ENCODE data around the gene MGAT5.

Gene MGAT5

GRCh38 chr2:134253804-134254203 is at the start of gene MGAT5:
TSS of gene MGAT5 (plus strand) at chr2:134254072. CDS start at chr2:134254404, 332 bp downstream.
- Mint-ChIP-seq H3K9me3 (no peaks in the 10 kb centered on the region), H3K27me3 (no peaks in the 10 kb centered on the region), H3K27ac (ENCODE audit: low read depth) (no peak within 1 kb of the TSS), H3K36me3 (ENCODE audit: insufficient read depth) (peaks cover 12% of the 10 kb centered on the region), H3K4me3 (no peak within 1 kb of the TSS), H3K4me1 (peaks cover 72% of the 10 kb centered on the region)
- ATAC-seq (replicated peaks; ENCODE audit: extremely low read depth, poor library complexity, severe bottlenecking) (no peak), DNase-seq (ENCODE audit: low spot score in 2 of 2) (no peak)

- Mint-ChIP-seq H3K27me3 (no peaks in the 10 kb centered on the region), H3K4me1 (peaks cover 27% of the 10 kb centered on the region), H3K27ac (ENCODE audit: low read depth) (no peak overlapping the region), H3K9me3 (no peaks in the 10 kb centered on the region), H3K36me3 (ENCODE audit: insufficient read depth) (no peaks in the 10 kb centered on the region), H3K4me3 (no peak overlapping the region)
- ATAC-seq (replicated peaks; ENCODE audit: extremely low read depth, poor library complexity, severe bottlenecking) (no peak), DNase-seq (ENCODE audit: low spot score in 2 of 2) (no peak)
Measured at GRCh38 chr2:134205087-134205486, 48.8 kb upstream of the MGAT5 start.

GRCh38 chr2:134206031-134206430 is 47.8 kb upstream of the MGAT5 start:
- no peak overlapping the region for H3K27ac Mint-ChIP-seq (ENCODE audit: low read depth)
- no peaks in the 10 kb centered on the region for H3K36me3 Mint-ChIP-seq (ENCODE audit: insufficient read depth)
- H3K27me3 Mint-ChIP-seq, result no peaks in the 10 kb centered on the region
- H3K4me1 Mint-ChIP-seq, result peaks cover 18% of the 10 kb centered on the region
- no peak for DNase-seq (ENCODE audit: low spot score in 2 of 2)
- H3K4me3 Mint-ChIP-seq, result no peak overlapping the region
- H3K9me3 Mint-ChIP-seq, result no peaks in the 10 kb centered on the region
- ATAC-seq (replicated peaks; ENCODE audit: extremely low read depth, poor library complexity, severe bottlenecking), result no peak

GRCh38 chr2:134206573-134206972 is 47.3 kb upstream of the MGAT5 start:
- H3K4me1 Mint-ChIP-seq, result peaks cover 18% of the 10 kb centered on the region
- ATAC-seq (replicated peaks; ENCODE audit: extremely low read depth, poor library complexity, severe bottlenecking) (no peak), DNase-seq (ENCODE audit: low spot score in 2 of 2) (no peak)
- no peaks in the 10 kb centered on the region for H3K9me3 Mint-ChIP-seq
- no peaks in the 10 kb centered on the region for H3K36me3 Mint-ChIP-seq (ENCODE audit: insufficient read depth)
- no peak overlapping the region for H3K4me3 Mint-ChIP-seq
- no peaks in the 10 kb centered on the region for H3K27me3 Mint-ChIP-seq
- no peak overlapping the region for H3K27ac Mint-ChIP-seq (ENCODE audit: low read depth)

GRCh38 chr2:134207589-134208209 is 46.2 kb upstream of the MGAT5 start:
- ATAC-seq (replicated peaks; ENCODE audit: extremely low read depth, poor library complexity, severe bottlenecking) (peak; percentile 56), DNase-seq (ENCODE audit: low spot score in 2 of 2) (peak; percentile 37 to 41)
- no peaks in the 10 kb centered on the region for H3K36me3 Mint-ChIP-seq (ENCODE audit: insufficient read depth)
- H3K4me1 Mint-ChIP-seq, result peaks cover 13% of the 10 kb centered on the region
- H3K4me3 Mint-ChIP-seq, result no peak overlapping the region
- no peaks in the 10 kb centered on the region for H3K27me3 Mint-ChIP-seq
- H3K27ac Mint-ChIP-seq (ENCODE audit: low read depth), result no peak overlapping the region
- H3K9me3 Mint-ChIP-seq, result no peaks in the 10 kb centered on the region

- no peaks in the 10 kb centered on the region for H3K27me3 Mint-ChIP-seq
- H3K4me3 Mint-ChIP-seq, result no peak overlapping the region
- no peaks in the 10 kb centered on the region for H3K36me3 Mint-ChIP-seq (ENCODE audit: insufficient read depth)
- no peaks in the 10 kb centered on the region for H3K9me3 Mint-ChIP-seq
- DNase-seq (ENCODE audit: low spot score in 2 of 2) (no peak), ATAC-seq (replicated peaks; ENCODE audit: extremely low read depth, poor library complexity, severe bottlenecking) (no peak)
- H3K27ac Mint-ChIP-seq (ENCODE audit: low read depth), result no peak overlapping the region
- H3K4me1 Mint-ChIP-seq, result peaks cover 13% of the 10 kb centered on the region
Measured at GRCh38 chr2:134208825-134209224, 45.0 kb upstream of the MGAT5 start.

- Mint-ChIP-seq H3K9me3 (no peaks in the 10 kb centered on the region), H3K36me3 (ENCODE audit: insufficient read depth) (peaks cover 2% of the 10 kb centered on the region)
Measured at GRCh38 chr2:134212746-134213145, 41.1 kb upstream of the MGAT5 start.

GRCh38 chr2:134216152-134216829 is 37.6 kb upstream of the MGAT5 start:
- no peak for ATAC-seq (replicated peaks; ENCODE audit: extremely low read depth, poor library complexity, severe bottlenecking)
- H3K36me3 Mint-ChIP-seq (ENCODE audit: insufficient read depth), result peaks cover 4% of the 10 kb centered on the region
- DNase-seq (ENCODE audit: low spot score in 2 of 2), result no peak
- H3K4me3 Mint-ChIP-seq, result no peak overlapping the region
- peak overlapping the region; percentile 23 for H3K27ac Mint-ChIP-seq (ENCODE audit: low read depth)
- H3K4me1 Mint-ChIP-seq, result peaks cover 50% of the 10 kb centered on the region
- H3K9me3 Mint-ChIP-seq, result no peaks in the 10 kb centered on the region
- H3K27me3 Mint-ChIP-seq, result no peaks in the 10 kb centered on the region

More at GRCh38 chr2:134212746-134213145, 41.1 kb upstream of the MGAT5 start:
- DNase-seq (ENCODE audit: low spot score in 2 of 2) (no peak), ATAC-seq (replicated peaks; ENCODE audit: extremely low read depth, poor library complexity, severe bottlenecking) (no peak)
- no peak overlapping the region for H3K27ac Mint-ChIP-seq (ENCODE audit: low read depth)
- H3K27me3 Mint-ChIP-seq, result no peaks in the 10 kb centered on the region
- H3K4me1 Mint-ChIP-seq, result peaks cover 17% of the 10 kb centered on the region
- no peak overlapping the region for H3K4me3 Mint-ChIP-seq

GRCh38 chr2:134217351-134217750 is 36.5 kb upstream of the MGAT5 start:
- ATAC-seq (replicated peaks; ENCODE audit: extremely low read depth, poor library complexity, severe bottlenecking) (no peak), DNase-seq (ENCODE audit: low spot score in 2 of 2) (no peak)
- no peaks in the 10 kb centered on the region for H3K27me3 Mint-ChIP-seq
- H3K27ac Mint-ChIP-seq (ENCODE audit: low read depth), result peak overlapping the region; percentile 69
- H3K9me3 Mint-ChIP-seq, result no peaks in the 10 kb centered on the region
- H3K4me1 Mint-ChIP-seq, result peaks cover 53% of the 10 kb centered on the region
- H3K36me3 Mint-ChIP-seq (ENCODE audit: insufficient read depth), result peaks cover 4% of the 10 kb centered on the region
- H3K4me3 Mint-ChIP-seq, result peak overlapping the region; percentile 45

- no peaks in the 10 kb centered on the region for H3K27me3 Mint-ChIP-seq
- peak overlapping the region; percentile 69 for H3K27ac Mint-ChIP-seq (ENCODE audit: low read depth)
- H3K4me1 Mint-ChIP-seq, result peaks cover 53% of the 10 kb centered on the region
- H3K4me3 Mint-ChIP-seq, result peak overlapping the region; percentile 45
- peak; percentile 70 for ATAC-seq (replicated peaks; ENCODE audit: extremely low read depth, poor library complexity, severe bottlenecking)
- H3K9me3 Mint-ChIP-seq, result no peaks in the 10 kb centered on the region
- no peak for DNase-seq (ENCODE audit: low spot score in 2 of 2)
- H3K36me3 Mint-ChIP-seq (ENCODE audit: insufficient read depth), result peaks cover 4% of the 10 kb centered on the region
Measured at GRCh38 chr2:134217924-134218323, 35.9 kb upstream of the MGAT5 start.

GRCh38 chr2:134218414-134218813 is 35.5 kb upstream of the MGAT5 start:
- peak overlapping the region; percentile 45 for H3K4me3 Mint-ChIP-seq
- ATAC-seq (replicated peaks; ENCODE audit: extremely low read depth, poor library complexity, severe bottlenecking) (no peak), DNase-seq (ENCODE audit: low spot score in 2 of 2) (no peak)
- no peaks in the 10 kb centered on the region for H3K9me3 Mint-ChIP-seq
- peak overlapping the region; percentile 69 for H3K27ac Mint-ChIP-seq (ENCODE audit: low read depth)
- H3K27me3 Mint-ChIP-seq, result no peaks in the 10 kb centered on the region
- peaks cover 53% of the 10 kb centered on the region for H3K4me1 Mint-ChIP-seq
- peaks cover 4% of the 10 kb centered on the region for H3K36me3 Mint-ChIP-seq (ENCODE audit: insufficient read depth)

GRCh38 chr2:134218930-134219658 is 34.8 kb upstream of the MGAT5 start:
- peaks cover 53% of the 10 kb centered on the region for H3K4me1 Mint-ChIP-seq
- H3K27me3 Mint-ChIP-seq, result no peaks in the 10 kb centered on the region
- H3K4me3 Mint-ChIP-seq, result peak overlapping the region; percentile 45
- peak overlapping the region; percentile 69 for H3K27ac Mint-ChIP-seq (ENCODE audit: low read depth)
- no peaks in the 10 kb centered on the region for H3K9me3 Mint-ChIP-seq
- ATAC-seq (replicated peaks; ENCODE audit: extremely low read depth, poor library complexity, severe bottlenecking) (peak; percentile 70), DNase-seq (ENCODE audit: low spot score in 2 of 2) (peak in 1 of 2 donors; percentile 19)
- peaks cover 4% of the 10 kb centered on the region for H3K36me3 Mint-ChIP-seq (ENCODE audit: insufficient read depth)
